ENCODE measurements around the gene MED15. TPM values are rescaled to one million over a fixed set of nuclear protein-coding genes. Genes with fewer than 3 reads are reported as not detected.

Gene MED15
- total and polyA plus RNA-seq, 10 of the 15 experiments (the other 5 are each of a cell fraction or from before 2014, with no cell fraction given): 1.4 to 75.2 (median 26.9) TPM

- in situ Hi-C loops (cut with MboI): no loop called here
- TF ChIP-seq, protein P1, sequence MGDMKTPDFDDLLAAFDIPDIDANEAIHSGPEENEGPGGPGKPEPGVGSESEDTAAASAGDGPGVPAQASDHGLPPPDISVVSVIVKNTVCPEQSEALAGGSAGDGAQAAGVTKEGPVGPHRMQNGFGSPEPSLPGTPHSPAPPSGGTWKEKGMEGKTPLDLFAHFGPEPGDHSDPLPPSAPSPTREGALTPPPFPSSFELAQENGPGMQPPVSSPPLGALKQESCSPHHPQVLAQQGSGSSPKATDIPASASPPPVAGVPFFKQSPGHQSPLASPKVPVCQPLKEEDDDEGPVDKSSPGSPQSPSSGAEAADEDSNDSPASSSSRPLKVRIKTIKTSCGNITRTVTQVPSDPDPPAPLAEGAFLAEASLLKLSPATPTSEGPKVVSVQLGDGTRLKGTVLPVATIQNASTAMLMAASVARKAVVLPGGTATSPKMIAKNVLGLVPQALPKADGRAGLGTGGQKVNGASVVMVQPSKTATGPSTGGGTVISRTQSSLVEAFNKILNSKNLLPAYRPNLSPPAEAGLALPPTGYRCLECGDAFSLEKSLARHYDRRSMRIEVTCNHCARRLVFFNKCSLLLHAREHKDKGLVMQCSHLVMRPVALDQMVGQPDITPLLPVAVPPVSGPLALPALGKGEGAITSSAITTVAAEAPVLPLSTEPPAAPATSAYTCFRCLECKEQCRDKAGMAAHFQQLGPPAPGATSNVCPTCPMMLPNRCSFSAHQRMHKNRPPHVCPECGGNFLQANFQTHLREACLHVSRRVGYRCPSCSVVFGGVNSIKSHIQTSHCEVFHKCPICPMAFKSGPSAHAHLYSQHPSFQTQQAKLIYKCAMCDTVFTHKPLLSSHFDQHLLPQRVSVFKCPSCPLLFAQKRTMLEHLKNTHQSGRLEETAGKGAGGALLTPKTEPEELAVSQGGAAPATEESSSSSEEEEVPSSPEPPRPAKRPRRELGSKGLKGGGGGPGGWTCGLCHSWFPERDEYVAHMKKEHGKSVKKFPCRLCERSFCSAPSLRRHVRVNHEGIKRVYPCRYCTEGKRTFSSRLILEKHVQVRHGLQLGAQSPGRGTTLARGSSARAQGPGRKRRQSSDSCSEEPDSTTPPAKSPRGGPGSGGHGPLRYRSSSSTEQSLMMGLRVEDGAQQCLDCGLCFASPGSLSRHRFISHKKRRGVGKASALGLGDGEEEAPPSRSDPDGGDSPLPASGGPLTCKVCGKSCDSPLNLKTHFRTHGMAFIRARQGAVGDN (IDR thresholded peaks at IDR 0.05): no peak
- no peak for TF ChIP-seq KDM1A (IDR thresholded peaks at IDR 0.05; ENCODE audit: borderline replicate concordance)
- TF ChIP-seq MYC (IDR thresholded peaks at IDR 0.05; ENCODE audit: insufficient read depth, insufficient read length, insufficient replicate concordance, low read length, severe bottlenecking): no peak
- no peak for TF ChIP-seq HDGF (IDR thresholded peaks at IDR 0.05)
- no peak for TF ChIP-seq ETV6 (conservative IDR thresholded peaks at IDR 0.05 in 1 of 2, IDR thresholded peaks at IDR 0.05 in 1 of 2; ENCODE audit: borderline replicate concordance in 1 of 2, low read depth in 1 of 2)
- TF ChIP-seq EED (IDR thresholded peaks at IDR 0.05; ENCODE audit: low read depth): no peak
- TF ChIP-seq HDAC2 (IDR thresholded peaks at IDR 0.05): no peak
- TF ChIP-seq NFIC (IDR thresholded peaks at IDR 0.05; ENCODE audit: low read depth, low read length): no peak
- TF ChIP-seq ZBTB4 (CRISPR knock-in tag; IDR thresholded peaks at IDR 0.05): no peak
- TF ChIP-seq KLF5 (IDR thresholded peaks at IDR 0.05; ENCODE audit: partially characterized antibody): no peak
- no peak for TF ChIP-seq TCF12 (IDR thresholded peaks at IDR 0.05; ENCODE audit: low read depth, low read length)
- TF ChIP-seq SIX5 (IDR thresholded peaks at IDR 0.05; ENCODE audit: low read depth, low read length, severe bottlenecking): no peak
- TF ChIP-seq CREM (IDR thresholded peaks at IDR 0.05; ENCODE audit: low read depth): no peak
- TF ChIP-seq CHD2 (IDR thresholded peaks at IDR 0.05; ENCODE audit: borderline replicate concordance, low read depth, low read length): no peak
- TF ChIP-seq SUZ12 (IDR thresholded peaks at IDR 0.05; ENCODE audit: unreplicated experiment): no peak
- TF ChIP-seq RAD51 (IDR thresholded peaks at IDR 0.05): no peak
- TF ChIP-seq NFXL1 (IDR thresholded peaks at IDR 0.05; ENCODE audit: borderline replicate concordance): no peak
- TF ChIP-seq NFYA (IDR thresholded peaks at IDR 0.05; ENCODE audit: borderline replicate concordance, low read depth, low read length): no peak
- TF ChIP-seq EP300 (IDR thresholded peaks at IDR 0.05; ENCODE audit: borderline replicate concordance in 1 of 2, control insufficient read depth in 1 of 2, low read depth in 2 of 2, low read length in 2 of 2): no peak
- WGBS (ENCODE audit: insufficient coverage, insufficient replicate concordance, low lambda C conversion rate, missing lambda C conversion rate): 63% methylated on average over 3 of the region's 3 CpGs
- POLR2A ChIA-PET: no interaction called here
- Histone ChIP-seq H2AFZ (ENCODE audit: control insufficient read depth, low read depth, low read length) (no peak overlapping the region), H3K27ac (ENCODE audit: control insufficient read depth, insufficient read depth) (no peak overlapping the region), H3K36me3 (ENCODE audit: control insufficient read depth in 2 of 2, insufficient read depth in 2 of 2, low read length in 1 of 2) (peaks cover 37 to 52% of the 10 kb centered on the region in 2 experiments), H3K27me3 (replicated peaks in 1 of 2; ENCODE audit: control insufficient read depth in 2 of 2, insufficient read depth in 2 of 2, low read length in 1 of 2) (no peaks in the 10 kb centered on the region), H3K9ac (ENCODE audit: control insufficient read depth, insufficient read depth, low read length) (no peak overlapping the region), H3K4me2 (ENCODE audit: control insufficient read depth, insufficient read depth) (no peak overlapping the region), H4K20me1 (ENCODE audit: control insufficient read depth, insufficient read depth) (no peaks in the 10 kb centered on the region), H3K4me3 (no peak overlapping the region), H3K79me2 (ENCODE audit: control insufficient read depth, insufficient read depth, low read length) (no peaks in the 10 kb centered on the region), H3K4me1 (ENCODE audit: control insufficient read depth, insufficient read depth, low read length) (no peaks in the 10 kb centered on the region), H3K9me3 (replicated peaks; ENCODE audit: control insufficient read depth, insufficient read depth, low read length) (no peaks in the 10 kb centered on the region)
- CTCF ChIA-PET: interaction anchor here (4.3 kb wide), 1 partner anchor 13 kb away, joined by 18 read pairs; no protein-coding TSS in a partner anchor
- FAIRE-seq (no peak), ATAC-seq (no peak), DNase-seq (ENCODE audit: low read depth, low spot score) (no peak)
- RAD21 ChIA-PET (ENCODE audit: unreplicated experiment): no interaction called here
- no TSS peak for BruUV-seq (replicated peaks)
- SMC1A ChIA-PET (ENCODE audit: uncharacterized antibody, unreplicated experiment): no interaction called here
- intact Hi-C loops (cut with micrococcal nuclease; ENCODE audit: unreplicated experiment): no loop called here
Observed at GRCh38 chr22:20576445-20576816, 69.0 kb downstream of the MED15 start.

All from GM12878 (cell line).